HepG2 (cell line): Measurements from ENCODE around the gene TAF3. TPM values are rescaled to one million over a fixed set of nuclear protein-coding genes. Genes with fewer than 3 reads are reported as not detected.

Source experiments
- ARID5B ChIP-seq: IDR thresholded peaks from 2 replicates; pipeline ENCODE4 v1.4.0; 2020; ENCODE audit warnings: mild to moderate bottlenecking, missing genetic modification reagents
- ARNT2 ChIP-seq: sonication (generic); formaldehyde crosslinking; IDR thresholded peaks from 2 replicates; pipeline ENCODE4 v1.8.0; 2022; ENCODE audit warnings: mild to moderate bottlenecking, low read depth, missing genetic modification reagents, moderate library complexity
- GPN1 ChIP-seq: sonication (generic); formaldehyde crosslinking; IDR thresholded peaks from 2 replicates; pipeline ENCODE4 v1.5.1; 2020; ENCODE audit warnings: missing genetic modification reagents, borderline replicate concordance
- KDM1A ChIP-seq: IDR thresholded peaks from 2 replicates; pipeline ENCODE4 v1.6.1; 2016; ENCODE audit warnings: missing compliant biosample characterization
- MIER3 ChIP-seq: IDR thresholded peaks from 2 replicates; pipeline ENCODE4 v1.6.1; 2016; ENCODE audit warnings: missing compliant biosample characterization, borderline replicate concordance
- MYNN ChIP-seq: sonication (generic); formaldehyde crosslinking; IDR thresholded peaks from 2 replicates; pipeline ENCODE4 v1.4.0; 2020; ENCODE audit warnings: mild to moderate bottlenecking, low read depth, missing genetic modification reagents
- NFKBIZ ChIP-seq: IDR thresholded peaks from 2 replicates; pipeline ENCODE4 v1.6.1; 2018; ENCODE audit warnings: missing genetic modification reagents, missing compliant biosample characterization
- NR1H2 ChIP-seq: sonication (generic); formaldehyde crosslinking; IDR thresholded peaks from 2 replicates; pipeline ENCODE4 v1.8.1; 2022; ENCODE audit warnings: low read depth, missing genetic modification reagents, borderline replicate concordance
- SNAPC2 ChIP-seq: sonication (generic); formaldehyde crosslinking; IDR thresholded peaks from 2 replicates; pipeline ENCODE4 v1.8.1; 2022; ENCODE audit warnings: mild to moderate bottlenecking, missing genetic modification reagents
- SP140L ChIP-seq: sonication (generic); formaldehyde crosslinking; IDR thresholded peaks from 2 replicates; pipeline ENCODE4 v1.4.0; 2020; ENCODE audit warnings: missing genetic modification reagents, borderline replicate concordance
- YY1 ChIP-seq: IDR thresholded peaks from 2 replicates; pipeline ENCODE4 v1.6.1; 2011; ENCODE audit warnings: low read length, low read depth, moderate library complexity, mild to moderate bottlenecking; ENCODE audit not compliant: insufficient read depth, insufficient replicate concordance
- ZEB1 ChIP-seq: IDR thresholded peaks from 2 replicates; pipeline ENCODE4 v1.6.1; 2012; ENCODE audit warnings: mild to moderate bottlenecking, low read depth, inconsistent platforms; ENCODE audit not compliant: insufficient replicate concordance
- ZNF138 ChIP-seq: sonication (generic); formaldehyde crosslinking; IDR thresholded peaks from 2 replicates; pipeline ENCODE4 v1.5.0; 2020; ENCODE audit warnings: mild to moderate bottlenecking, low read depth, missing genetic modification reagents
- ZNF18 ChIP-seq: sonication (generic); formaldehyde crosslinking; IDR thresholded peaks from 2 replicates; pipeline ENCODE4 v1.8.0; 2022; ENCODE audit warnings: mild to moderate bottlenecking, missing genetic modification reagents; ENCODE audit not compliant: insufficient replicate concordance
- ZNF260 ChIP-seq: sonication (generic); formaldehyde crosslinking; IDR thresholded peaks from 2 replicates; pipeline ENCODE4 v1.4.0; 2020; ENCODE audit warnings: missing genetic modification reagents, low read depth, mild to moderate bottlenecking, borderline replicate concordance
- ZNF503 ChIP-seq: sonication (generic); formaldehyde crosslinking; IDR thresholded peaks from 2 replicates; pipeline ENCODE4 v1.4.0; 2020; ENCODE audit warnings: missing genetic modification reagents
- ZNF569 ChIP-seq: sonication (generic); formaldehyde crosslinking; IDR thresholded peaks from 2 replicates; pipeline ENCODE4 v1.5.0; 2020; ENCODE audit warnings: mild to moderate bottlenecking, missing genetic modification reagents, moderate library complexity, borderline replicate concordance
- ZNF678 ChIP-seq: sonication (generic); formaldehyde crosslinking; IDR thresholded peaks from 2 replicates; pipeline ENCODE4 v1.4.0; 2020; ENCODE audit warnings: mild to moderate bottlenecking, missing genetic modification reagents
- polyA plus RNA-seq, 8 experiments: library from polyadenylated mRNA; depleted of rRNA in 3 of 8; stranded (reverse) in 7 of 8; unstranded in 1 of 8; fragments of >200 nt; fragmentation: Illumina TruSeq in 4 of 8; extraction: Trizol in 4 of 8; gene quantifications; 2 replicates each; pipeline versions ENCODE4 v1.2.1 to v1.2.3, GENCODE V29; 2011 to 2016; ENCODE audit warnings: low read depth in 4 of 8, missing spikeins in 1 of 8, mixed read lengths in 1 of 8; ENCODE audit not compliant: insufficient read depth in 1 of 8
- total RNA-seq, 5 experiments: library from RNA; depleted of rRNA; stranded (reverse); fragments of >200 nt; fragmentation: Illumina TruSeq; extraction: Trizol; gene quantifications; 2 replicates each; pipeline ENCODE4 v1.2.3, GENCODE V29; 2016; ENCODE audit warnings: low read depth in 1 of 5

Gene TAF3
- total and polyA plus RNA-seq, 2 of the 13 experiments (the other 11 are each of a cell fraction or from before 2014, with no cell fraction given): 1.7 to 2.9 TPM

GRCh38 chr10:7818295-7819120 lies at the start of gene TAF3 (continued):
- TF ChIP-seq ARNT2 (CRISPR knock-in tag): peak; percentile 71; the same call in 1 of the 2 replicates
- peak; percentile 56; the same call in 1 of the 2 replicates for TF ChIP-seq NR1H2 (CRISPR knock-in tag)
- peak; percentile 83; the same call in 1 of the 2 replicates for TF ChIP-seq MIER3
- peak; percentile 22; the same call in 1 of the 2 replicates for TF ChIP-seq GPN1
- peak; percentile 62; the same call in 1 of the 2 replicates for TF ChIP-seq ARID5B (CRISPR knock-in tag)
- TF ChIP-seq ZNF569: no peak
- TF ChIP-seq ZNF678 (CRISPR knock-in tag): peak; percentile 74; the same call in 1 of the 2 replicates
- no peak for TF ChIP-seq ZNF18 (CRISPR knock-in tag)
- TF ChIP-seq NFKBIZ: peak; percentile 88
- no peak for TF ChIP-seq SNAPC2 (CRISPR knock-in tag)
- TF ChIP-seq ZNF138 (CRISPR knock-in tag): peak; percentile 83; the same call in 1 of the 2 replicates
- TF ChIP-seq MYNN (CRISPR knock-in tag): 0 out of 2 replicates have a peak, but pooled peaks have one; percentile 73
- TF ChIP-seq YY1: peak; percentile 99
- TF ChIP-seq ZNF503 (CRISPR knock-in tag): peak; percentile 71
- TF ChIP-seq KDM1A (CRISPR knock-in tag): no peak
- TF ChIP-seq ZNF260 (CRISPR knock-in tag): no peak
- TF ChIP-seq SP140L (CRISPR knock-in tag): peak; percentile 85; the same call in 1 of the 2 replicates
- TF ChIP-seq ZEB1: peak; percentile 100
